NCI-H2227 (cell line): ENCODE data around the gene ASPDH.
A peak's percentile ranks its signal among the peaks of the same experiment; 100 is the strongest.

Source experiments
- DNase-seq: peaks from one replicate; lab custom pipeline; 2025; ENCODE audit not compliant: unreplicated experiment; lab: John Stamatoyannopoulos, UW

ASPDH gene

DNA sequence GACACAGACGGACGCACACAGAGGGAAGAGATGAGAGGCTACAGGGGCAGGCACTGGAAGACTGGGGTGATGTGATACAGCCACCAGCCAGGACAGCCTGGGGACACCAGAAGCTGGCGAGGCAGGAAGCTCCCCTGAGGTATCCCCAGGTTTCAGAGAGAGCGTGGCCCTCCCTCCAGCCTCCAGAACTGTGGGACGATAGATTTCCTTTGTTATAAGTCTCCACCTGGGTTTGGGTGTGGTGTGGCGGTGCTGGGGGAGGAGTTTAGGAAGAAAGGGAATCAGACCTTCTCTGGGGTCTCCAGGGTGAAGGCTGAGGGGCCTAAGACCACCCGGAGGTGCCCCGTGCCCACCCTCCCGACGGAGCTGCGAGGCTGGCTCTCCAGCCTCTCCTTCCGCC, 2.7 kb upstream of the ASPDH start:
- DNase-seq, result no peak

DNA sequence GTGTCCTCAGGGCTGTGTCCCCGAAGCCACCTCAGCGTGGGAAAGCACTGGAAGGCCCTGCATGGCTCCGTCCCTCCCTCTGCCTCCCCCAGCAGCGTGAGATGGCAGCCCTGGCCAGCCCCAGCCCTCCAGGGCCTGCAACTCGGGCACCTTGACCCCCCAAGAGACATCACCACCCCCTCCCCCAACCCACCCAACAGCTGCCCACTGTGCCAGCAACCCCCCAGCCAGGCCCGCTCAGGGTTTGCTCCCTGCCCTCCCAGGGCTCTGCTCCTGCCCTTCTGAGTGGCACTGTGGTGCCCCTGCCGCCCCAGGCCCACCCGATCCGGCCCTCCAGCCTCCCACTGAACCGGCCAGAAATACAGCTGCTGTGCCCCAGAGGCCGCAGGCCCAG, 1.5 kb upstream of the ASPDH start:
- no peak for DNase-seq

DNA sequence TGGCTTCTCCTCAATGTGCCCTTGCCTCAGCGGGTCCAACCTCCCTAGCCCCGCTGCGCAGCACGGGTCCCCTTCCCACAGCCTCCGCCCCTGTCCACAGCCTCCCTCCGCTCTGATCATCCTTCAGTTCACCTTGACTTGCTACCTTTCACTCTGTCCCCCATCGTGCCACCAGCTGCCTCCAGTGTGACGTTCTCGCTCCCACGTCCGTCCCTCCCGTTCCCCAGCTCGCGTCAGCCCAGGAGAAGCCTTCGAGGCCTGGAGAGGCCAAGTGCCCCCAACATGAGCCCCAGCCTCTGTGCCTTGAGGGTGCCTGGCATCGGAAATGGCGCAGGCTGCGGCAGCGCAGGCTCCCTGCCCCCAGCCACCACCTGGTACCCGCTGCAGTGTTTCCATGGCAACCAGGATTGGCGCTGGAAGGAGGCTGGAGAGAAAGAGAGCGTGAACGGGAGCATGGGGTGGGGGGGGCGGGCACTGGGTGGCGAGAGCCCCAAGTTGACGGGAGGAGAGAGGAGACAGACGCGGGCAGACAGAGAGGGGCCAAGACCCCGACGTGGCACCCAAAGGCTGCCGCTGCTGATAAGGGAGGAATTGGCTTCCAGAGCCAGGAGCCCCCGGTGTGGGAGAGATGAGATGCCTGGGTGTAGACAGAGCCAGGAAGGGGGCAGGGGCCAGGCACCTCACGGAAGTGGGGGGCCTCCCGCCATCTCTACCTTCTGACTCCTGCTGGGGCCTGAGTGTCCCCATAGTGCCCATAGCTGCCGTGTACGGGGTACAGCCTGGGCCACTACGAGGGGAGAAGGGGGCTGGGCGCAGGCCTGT, 844 bp upstream of the ASPDH start:
- peak; percentile 92 for DNase-seq

DNA sequence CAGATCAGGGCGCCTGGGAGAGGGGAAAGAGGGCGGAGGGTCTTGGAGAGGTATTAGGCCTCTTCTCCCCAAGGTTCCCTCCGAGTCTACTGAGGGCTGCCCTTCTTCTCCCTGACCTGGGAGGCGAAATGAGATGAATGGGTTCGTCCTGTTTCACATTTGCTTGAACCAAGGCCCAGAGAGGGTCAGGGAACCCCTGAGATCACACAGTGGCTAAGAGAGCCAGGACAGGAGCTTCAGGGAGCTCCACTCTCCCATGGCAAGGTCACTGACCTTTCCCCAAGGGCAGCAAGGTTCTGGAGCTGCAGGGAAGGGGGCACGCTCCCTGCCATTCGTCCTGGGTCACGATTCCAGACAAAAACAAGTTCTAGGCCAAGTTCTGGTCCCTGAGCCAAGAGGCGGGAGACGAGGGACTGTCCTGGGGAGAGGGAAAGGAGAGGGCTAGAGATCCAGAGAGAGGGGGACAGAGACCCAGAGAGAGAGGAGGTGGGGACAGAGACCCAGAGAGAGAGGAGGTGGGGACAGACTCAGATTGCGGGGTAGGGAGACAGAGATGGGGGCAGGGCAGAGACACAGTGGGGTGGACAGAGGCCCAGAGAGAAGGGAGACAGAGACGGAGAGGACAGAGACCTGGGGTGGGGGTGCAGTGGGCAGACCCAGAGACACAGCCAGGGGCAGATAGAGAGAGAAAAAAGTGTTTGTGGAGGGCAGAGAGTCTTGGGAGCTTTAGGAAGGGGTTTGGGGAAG, 541 bp downstream of the ASPDH start:
- no peak for DNase-seq

DNA sequence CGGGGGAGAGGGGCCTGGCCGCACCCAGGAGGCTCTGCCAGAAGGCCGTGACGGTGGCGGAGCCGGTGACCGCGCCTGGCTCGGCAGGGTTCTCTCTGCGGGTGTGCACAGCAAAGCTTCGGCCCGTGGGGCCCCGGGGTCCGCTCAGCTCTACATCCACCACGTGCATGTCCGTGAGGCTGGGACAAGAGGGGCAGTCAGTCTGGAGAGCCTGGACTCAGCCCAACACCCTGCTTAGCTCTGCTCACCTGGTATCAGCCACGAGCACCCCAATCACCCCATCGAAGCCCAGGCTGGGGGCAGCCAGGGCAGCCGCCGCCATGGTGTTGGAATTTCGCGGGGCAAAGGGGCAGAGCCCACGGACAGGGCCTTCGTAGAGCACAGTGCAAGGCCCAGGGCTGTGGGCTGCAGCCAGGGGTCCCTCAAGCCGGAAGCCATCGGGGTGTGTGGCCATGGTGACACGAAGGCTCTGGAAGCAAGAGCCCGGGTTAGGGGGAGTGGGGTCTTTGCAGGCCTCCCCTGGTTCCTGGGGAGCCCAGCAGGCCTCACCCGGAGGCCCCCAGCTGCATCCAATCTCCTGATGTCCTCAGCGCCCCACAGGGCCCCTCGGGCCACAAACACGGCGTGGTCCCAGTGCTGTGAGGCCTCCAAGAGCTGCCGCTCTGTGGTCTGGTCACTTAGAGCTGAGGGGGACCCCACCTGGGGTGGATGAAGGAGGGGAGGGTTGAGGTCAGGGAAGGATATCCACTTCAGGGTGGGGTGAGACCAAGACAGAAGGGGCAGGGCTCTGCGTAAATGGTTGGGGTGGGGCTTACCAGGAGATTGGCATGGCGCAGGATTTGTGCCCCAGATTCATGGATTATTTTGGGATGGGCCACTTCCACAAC, 1.4 kb downstream of the ASPDH start:
- DNase-seq, result no peak

DNA sequence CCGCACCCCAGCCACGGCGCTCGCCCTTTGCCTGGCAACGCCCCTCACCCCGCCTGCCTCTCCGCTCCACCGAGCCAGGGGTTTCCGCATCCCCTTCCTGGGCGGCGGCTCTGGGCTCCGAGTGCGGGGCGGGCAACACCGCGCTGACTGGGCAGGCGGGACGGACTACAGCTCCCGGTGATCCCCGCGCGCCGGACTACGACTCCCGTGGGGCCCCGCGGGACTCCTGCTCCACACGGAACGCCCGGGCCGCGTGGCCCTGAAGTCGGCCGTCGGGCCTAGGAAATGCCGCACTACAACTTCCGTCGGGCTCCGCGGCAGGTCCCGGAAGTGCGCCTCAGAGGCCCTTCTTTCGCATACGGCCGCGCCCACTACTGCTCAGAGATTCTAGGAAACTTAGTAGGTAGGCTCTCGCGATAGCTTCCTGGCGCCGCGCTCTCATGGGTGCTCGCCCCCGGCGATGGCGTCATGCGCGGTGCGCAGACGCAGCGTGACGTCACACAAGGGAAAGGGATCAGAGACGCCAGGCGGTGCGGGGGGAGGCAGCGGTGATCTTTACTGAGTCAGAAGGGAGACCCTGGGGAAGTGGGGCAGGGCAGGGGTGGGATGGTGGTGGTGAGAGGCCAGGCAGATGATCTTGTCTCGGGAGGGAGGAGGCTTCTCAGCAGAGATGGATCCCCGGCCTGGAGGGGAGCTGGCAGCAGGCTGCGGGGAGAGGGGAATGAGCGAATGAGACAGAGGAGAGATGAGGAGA, 2.5 kb downstream of the ASPDH start, which contains the start of gene JOSD2:
TSS of gene JOSD2 (minus strand) at position 123 of the 754 bp plus-strand sequence. CDS start 760 bp downstream, outside the sequence.
- peak; percentile 99 for DNase-seq

- DNase-seq, result peak; percentile 95
Observed at GRCh38 chr19:50510700-50511068, 3.0 kb downstream of the ASPDH start.

DNA sequence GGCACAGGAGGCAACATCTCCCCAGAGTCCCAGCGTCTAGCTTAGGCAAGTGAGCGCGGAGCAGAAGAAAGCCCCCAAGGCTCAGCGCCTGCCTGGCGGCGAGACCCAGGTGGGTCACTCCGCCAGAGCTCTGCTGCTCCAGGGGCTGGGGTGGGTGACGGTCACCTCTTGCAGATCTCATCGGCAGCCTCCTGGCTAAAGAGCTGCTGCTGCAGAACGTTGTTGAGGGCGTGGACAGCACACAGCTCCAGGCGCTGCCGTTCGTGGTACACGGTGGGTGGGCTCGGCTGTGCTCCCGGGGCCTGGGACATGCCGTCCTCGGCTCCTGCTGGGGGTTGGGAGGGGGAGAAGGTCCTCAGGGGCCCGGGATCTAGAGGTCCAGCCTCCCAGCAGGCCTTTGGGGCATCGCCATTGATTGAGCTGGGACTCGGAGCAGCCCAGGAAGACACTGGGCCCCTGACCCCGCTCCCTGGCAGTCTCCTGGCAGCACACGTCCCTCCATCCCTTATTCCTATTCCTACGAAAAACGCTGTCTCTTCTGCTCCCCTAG, 3.5 kb downstream of the ASPDH start:
- no peak for DNase-seq

DNA sequence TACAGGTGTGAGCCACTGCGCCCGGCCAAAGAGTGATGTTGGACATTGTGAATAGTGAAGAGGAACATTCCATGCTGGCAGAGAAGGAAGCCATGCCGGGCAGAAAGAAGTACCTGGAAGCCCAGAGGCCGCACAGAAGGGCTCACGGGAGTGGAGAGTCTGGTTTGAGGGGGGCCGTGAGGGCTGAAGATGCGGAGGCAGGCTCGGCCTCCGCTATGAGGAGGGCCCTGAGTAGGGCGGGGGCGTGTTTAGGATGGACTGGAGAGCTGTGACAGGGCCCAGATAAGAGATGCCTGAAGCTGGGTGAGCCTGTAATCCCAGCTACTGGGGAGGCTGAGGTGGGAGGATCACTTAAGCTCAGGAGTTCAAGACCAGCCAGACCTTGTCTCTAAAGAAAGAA, 4.3 kb downstream of the ASPDH start:
- DNase-seq, result no peak

DNA sequence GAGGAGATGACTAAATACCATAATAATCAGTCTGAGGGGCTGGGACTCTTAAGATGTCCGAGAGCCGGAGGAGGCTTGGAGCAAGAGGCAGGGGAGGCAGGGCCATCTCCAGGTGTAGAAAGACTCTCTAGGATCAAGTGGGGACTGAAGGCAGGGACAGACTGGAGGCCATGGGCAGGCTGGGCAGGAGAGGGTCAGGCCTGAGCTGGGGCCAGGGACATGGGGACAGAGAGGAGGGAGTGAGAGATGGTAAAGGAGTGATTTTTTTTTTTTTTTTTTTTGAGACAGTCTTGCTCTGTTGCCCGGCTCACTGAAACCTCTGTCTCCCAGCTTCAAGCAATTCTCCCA, 4.9 kb downstream of the ASPDH start:
- no peak for DNase-seq

GRCh38 chr19:50507376-50507775, 6.3 kb downstream of the ASPDH start:
- DNase-seq, result no peak

DNA sequence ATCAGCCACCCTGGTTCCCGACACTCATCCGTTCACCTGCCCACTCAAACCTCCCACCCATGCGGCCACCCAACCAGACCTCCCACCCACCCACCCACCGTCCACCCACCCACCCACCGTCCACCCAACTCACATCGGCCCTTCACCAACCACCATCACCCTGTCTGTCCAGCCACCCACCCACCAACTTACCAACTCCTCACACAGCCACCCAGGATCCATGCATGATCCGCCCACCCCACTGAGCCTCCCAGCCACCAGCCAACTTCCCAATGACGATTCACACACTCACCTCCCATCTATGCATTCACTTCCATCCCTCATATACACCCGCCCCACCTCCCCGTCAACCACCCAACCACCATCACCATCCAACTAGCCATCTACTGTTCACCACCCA, 7.0 kb downstream of the ASPDH start:
- no peak for DNase-seq

DNA sequence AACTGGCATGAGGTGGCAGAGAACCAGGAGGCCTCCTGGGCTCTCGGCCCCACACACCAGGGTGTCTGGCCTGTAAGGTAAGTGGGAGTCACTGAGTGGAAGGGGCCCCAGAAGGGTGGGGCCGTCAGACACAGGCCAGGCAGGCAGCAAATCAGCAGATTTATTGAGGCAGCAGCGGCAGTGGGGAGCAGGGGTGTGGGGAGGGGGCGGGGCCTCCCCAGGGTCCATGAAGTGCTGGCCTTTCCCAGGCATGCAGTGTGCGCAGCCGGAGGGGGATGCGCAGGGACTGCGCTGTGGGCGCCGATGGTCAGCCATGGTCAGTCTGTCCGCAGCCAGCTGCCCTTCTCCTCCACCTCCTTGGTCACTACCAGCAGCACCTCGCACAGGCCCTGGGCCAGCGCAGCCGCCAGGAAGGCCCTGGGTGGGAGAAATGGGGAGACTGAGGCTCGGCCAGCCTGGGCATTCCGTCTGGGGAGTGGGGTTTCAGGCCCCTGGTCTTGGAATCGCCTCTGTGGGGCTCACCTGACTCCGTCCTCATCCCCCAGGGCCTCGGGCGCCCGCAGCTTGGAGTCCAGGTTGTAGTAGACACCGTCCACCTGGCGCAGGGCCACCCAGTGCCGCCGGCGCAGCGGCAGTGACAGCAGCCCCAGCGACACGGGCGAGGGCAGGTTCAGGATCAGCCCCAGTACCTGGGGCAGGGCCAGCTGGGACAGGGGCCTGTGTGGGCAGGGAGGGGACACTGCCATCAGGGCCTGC, 7.7 kb downstream of the ASPDH start:
- DNase-seq, result no peak

DNA sequence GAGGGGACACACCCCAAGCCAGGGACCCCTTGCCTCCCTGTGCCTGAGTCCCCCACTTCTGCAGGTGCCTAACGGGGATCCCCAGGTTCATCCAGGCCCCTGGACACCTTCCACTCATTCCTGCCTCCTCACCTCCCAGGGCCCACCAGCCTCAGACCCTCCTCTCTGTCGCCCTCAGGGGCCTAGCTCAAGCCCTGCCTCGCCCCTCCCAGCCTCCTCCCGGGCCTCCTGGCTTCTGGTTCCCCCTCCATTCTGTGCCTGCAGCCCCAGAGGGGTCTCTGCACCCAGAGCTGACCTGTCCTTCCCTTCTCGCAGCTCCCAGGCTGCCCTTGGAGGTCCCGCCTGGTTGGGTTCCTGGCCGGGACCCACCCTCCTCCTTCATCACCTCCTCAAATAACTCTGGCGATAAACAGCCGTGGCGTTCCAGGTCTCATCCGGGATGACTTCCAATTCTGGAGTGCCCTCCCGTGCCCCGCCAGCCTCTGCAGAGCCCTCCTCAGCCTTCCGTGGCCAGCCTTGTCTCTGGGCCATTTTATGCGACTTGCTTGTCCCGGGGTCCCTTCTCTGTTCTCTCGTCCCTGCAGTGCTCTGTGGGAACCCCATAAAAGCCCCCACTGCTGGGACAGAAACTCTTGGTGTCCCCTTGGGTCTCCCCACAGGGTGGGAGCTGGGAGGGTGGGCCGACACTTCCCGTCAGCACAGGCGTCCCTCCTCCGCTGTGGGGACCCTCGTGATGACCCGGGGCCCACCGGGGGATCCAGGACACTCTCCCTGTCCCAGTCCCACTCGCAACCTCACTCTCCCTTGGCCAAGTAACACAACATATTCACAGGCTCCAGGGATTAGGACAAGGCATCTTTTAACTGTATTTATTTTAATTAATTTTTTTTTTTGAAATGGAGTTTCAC, 11.9 kb downstream of the ASPDH start:
- DNase-seq, result no peak

- DNase-seq, result no peak
Observed at GRCh38 chr19:50501186-50501567, 12.5 kb downstream of the ASPDH start.

GRCh38 chr19:50500753-50501151, 13.0 kb downstream of the ASPDH start:
- no peak for DNase-seq

- DNase-seq, result peak; percentile 24
Observed at GRCh38 chr19:50500060-50500752, 13.5 kb downstream of the ASPDH start.
